Epithelial cell of proximal tubule (primary cell): Measurements from ENCODE around the gene TUBB6. TPM values are rescaled to one million over a fixed set of nuclear protein-coding genes. Genes with fewer than 3 reads are reported as not detected.

ENCODE experiments used
- DNase-seq: peaks from one replicate; pipeline ENCODE4 v3.0.0-alpha.2; 2011; ENCODE audit warnings: low read depth
- H3K4me3 ChIP-seq: 2 replicates; pipeline ENCODE4 v1.5.1; 2011; ENCODE audit warnings: low read depth, mild to moderate bottlenecking, low read length
- total RNA-seq: library from RNA; depleted of rRNA; stranded (reverse); fragments of >200 nt; gene quantifications from 2 replicates; pipeline ENCODE4 v1.2.3, GENCODE V29; 2015
- TF ChIP-seq, protein P1 (sequence below): conservative IDR thresholded peaks from 2 replicates; pipeline ENCODE4 v1.5.1; 2012; ENCODE audit warnings: low read depth, mild to moderate bottlenecking, low read length

TUBB6 gene
- total RNA-seq, 1 donor from 2014 or later: 425 TPM

DNA sequence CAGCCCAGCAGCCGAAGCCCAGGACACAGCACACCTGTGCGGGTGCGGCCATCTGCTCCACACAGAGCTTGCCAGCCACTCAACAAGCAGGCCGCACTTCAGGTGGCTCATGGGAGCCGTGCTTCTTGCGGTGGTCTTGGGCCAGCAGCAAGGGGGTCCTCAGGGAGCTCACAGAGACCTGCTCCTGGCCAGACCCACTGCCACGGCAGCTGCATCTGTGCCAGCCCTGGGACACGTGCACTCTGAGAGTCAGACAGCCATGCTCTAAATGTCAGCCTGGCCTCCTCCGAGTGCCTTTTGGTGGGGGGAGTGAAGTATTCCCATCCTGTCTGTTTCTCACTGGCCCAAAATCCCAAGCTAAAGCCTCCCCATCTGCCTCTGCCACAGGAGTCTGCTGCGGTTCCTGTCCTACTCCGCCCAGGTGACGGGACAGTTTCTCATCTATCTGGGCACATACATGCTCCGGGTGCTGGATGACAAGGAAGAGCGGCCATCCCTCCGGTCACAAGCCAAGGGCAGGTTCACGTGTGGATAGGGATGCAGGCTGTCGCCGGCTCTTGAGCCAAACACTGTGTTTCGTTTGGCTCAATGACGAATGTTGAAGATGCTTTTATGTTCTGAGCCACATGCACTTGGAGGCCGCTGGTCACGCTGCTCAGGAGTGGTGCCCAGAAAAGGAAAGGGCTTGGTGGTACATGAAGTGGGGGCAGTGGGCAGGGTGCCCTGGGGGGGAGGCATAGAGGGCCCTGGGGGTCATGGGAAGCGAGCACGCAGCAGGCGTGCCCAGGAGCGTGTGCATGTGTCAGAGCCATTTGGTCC, 31.1 kb upstream of the TUBB6 start:
- TF ChIP-seq, protein P1, sequence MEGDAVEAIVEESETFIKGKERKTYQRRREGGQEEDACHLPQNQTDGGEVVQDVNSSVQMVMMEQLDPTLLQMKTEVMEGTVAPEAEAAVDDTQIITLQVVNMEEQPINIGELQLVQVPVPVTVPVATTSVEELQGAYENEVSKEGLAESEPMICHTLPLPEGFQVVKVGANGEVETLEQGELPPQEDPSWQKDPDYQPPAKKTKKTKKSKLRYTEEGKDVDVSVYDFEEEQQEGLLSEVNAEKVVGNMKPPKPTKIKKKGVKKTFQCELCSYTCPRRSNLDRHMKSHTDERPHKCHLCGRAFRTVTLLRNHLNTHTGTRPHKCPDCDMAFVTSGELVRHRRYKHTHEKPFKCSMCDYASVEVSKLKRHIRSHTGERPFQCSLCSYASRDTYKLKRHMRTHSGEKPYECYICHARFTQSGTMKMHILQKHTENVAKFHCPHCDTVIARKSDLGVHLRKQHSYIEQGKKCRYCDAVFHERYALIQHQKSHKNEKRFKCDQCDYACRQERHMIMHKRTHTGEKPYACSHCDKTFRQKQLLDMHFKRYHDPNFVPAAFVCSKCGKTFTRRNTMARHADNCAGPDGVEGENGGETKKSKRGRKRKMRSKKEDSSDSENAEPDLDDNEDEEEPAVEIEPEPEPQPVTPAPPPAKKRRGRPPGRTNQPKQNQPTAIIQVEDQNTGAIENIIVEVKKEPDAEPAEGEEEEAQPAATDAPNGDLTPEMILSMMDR: no peak
- no peak for DNase-seq
- no peak overlapping the region for H3K4me3 ChIP-seq

DNA sequence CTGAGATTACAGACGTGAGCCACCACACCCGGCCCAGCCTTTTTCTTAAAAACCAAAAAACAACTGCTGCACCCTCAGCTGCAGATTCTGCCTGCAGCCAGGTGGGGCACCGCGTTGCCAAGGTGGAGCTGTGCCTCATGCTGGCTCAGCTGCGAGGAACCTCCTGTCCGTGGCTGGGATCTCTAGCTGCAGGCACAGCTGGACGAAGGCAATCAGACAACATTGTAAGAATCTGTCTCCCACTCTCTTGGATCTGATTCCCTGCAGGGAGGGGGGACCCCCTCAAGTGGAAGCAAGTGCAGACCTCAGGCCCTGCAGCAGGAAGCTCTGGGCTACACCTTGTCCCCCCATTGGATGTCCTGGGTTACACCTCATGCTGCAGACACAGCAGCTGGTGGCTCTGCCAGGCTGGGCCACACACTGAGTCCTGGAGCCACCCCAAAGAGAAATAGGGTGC, 29.8 kb upstream of the TUBB6 start:
- DNase-seq: no peak
- no peak overlapping the region for H3K4me3 ChIP-seq
- TF ChIP-seq, protein P1: peak; percentile 14

DNA sequence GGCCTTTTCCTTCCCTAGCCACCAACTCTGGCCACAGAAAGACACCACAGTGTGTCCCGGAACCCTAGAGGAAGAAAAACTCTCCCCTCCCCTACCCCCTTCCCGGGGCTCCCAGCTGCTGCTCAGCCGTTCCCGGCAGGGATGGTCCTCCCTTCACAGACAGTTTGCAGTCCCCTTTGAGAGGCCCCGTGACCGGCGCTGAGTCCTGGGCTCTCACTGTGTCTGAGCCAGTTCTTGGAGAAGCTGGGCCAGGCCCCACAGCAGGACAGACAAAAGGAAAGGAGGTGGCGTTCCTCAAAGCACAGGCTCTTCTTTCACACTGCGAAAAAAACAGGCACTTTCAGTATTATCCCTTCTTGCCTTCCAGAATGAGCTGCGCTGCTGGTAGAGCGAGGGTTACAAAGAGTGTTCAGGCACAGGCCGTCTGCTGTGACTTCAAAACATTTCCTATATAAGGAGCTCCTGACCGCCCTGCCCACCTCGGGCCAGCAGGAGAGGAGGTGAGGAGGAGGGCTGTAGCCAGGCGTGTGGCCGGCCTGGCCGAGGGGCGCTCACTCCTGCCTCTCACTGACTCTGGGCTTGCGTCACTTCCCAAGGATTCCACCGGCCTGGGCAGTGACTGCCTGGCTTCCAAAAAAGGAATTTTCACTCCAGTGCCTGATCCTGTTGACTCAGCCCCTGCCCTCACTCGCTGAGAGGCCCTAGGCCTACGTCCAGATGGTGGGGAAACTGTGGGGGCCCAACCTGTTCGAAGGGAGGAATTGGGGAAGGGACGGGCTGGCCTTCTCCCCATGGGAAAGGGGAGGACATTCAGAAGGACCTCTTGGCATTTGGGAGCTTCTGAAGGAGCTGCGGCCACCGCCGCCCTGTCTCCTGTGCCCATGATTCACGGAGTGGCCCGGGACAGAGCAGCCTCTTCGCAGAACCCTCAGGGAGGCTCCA, 29.0 kb upstream of the TUBB6 start:
- H3K4me3 ChIP-seq: peak overlapping the region; percentile 3
- TF ChIP-seq, protein P1: no peak
- no peak for DNase-seq

DNA sequence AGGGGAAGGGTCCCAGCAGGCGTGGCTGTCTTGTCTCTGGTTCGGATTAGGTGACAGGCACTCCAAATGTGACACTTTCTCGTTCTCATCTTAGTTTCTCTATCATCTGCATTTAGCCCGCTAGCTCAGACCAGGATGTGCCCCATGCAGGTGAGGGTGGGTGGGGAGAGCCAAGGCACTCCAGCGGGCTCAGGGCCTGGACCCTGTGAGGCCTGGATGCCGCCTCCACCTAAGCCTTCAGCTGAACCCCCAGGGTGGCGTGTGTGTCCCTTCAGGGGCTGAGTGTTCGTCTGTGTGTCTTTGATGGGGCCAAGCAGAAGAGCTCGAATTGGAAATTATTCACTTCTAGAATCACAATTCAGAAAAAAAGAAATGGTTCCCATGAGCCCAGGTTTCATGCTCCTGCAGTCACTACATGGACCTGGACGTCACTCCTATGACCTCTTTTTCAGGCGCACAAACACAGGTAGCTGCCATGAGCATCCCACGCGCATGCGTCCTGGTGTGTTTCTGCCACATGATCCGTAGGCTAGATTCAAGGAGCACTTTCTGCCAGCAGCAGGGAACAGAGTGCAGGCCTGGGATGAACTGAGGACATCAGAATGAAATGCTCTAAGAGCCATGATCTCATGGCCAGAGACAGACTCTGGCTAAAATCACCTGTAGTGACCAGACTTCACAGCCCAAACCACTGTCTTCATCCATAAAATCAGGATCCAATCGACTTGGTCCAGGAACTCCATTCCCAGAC, 28.1 kb upstream of the TUBB6 start:
- no peak overlapping the region for H3K4me3 ChIP-seq
- TF ChIP-seq, protein P1: no peak
- no peak for DNase-seq

DNA sequence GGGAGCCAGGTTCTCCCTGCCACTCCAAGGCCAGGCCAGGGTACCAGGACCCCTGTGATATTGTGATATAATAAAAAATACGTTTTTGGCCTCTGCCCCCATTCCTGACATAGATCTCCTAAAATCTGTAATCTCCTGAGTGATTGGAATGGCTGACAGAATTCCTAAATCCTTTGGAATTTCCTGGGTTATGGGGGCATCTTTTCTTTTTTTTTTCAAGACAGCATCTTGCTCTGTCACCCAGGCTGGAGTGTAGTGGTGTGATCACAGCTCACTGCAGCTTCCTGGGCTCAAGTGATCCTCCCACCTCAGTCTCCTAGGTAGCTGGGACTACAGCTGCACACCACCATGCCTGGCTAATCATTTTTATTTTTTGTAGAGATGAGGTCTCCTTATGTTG, 26.2 kb upstream of the TUBB6 start:
- no peak overlapping the region for H3K4me3 ChIP-seq
- TF ChIP-seq, protein P1: no peak

DNA sequence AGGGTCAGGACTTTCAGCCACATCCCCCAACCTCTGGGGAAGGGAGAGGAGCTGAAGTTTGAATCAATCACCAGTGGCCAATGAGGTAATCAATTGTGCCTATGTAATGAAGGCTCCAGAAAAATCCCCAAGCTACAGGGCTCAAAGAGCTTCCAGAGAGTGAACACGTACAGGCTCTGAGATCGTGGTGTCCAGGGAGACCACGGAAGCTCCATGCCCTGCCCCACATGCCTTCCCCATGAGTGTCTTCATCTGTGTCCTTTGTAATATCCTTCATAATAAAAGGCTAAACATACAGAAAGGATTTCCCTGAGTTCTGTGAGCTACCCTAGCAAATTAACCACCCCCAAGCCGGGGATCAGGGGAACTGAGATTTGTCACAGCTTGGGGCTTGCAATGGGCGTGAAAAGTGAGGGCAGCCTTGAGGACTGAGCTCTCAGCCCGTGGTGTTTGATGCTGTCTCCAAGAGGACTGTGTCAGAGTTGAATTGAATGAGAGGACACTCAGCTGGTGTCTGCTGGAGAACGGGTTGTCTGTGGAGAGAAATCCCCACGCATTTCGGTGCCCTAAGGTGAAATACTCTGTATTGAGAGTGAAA, 25.5 kb upstream of the TUBB6 start:
- no peak overlapping the region for H3K4me3 ChIP-seq
- TF ChIP-seq, protein P1: no peak
- no peak for DNase-seq

More for the DNA sequence above, 26.2 kb upstream of the TUBB6 start:
- no peak for DNase-seq
